DMS53 treated with DMSO at 0.1 percent for 48 hours (cell line): Measurements from ENCODE around the gene TNPO3.
"Not testable (repeated sequence)": the region's sequence is repeated elsewhere in the genome, so short reads cannot be mapped to it uniquely, and the experiment has no call there.

Experiments used
- DNase-seq: peaks from one replicate; lab custom pipeline; 2025; ENCODE audit not compliant: unreplicated experiment; lab: John Stamatoyannopoulos, UW

Gene TNPO3

GRCh38 chr7:129072479-129073011 lies 17.6 kb upstream of the TNPO3 start:
- no peak for DNase-seq

GRCh38 chr7:129069021-129069420 lies 14.1 kb upstream of the TNPO3 start:
- no peak for DNase-seq

- no peak for DNase-seq
These were observed 13.1 kb upstream of the TNPO3 start for GRCh38 chr7:129067943-129068548.

GRCh38 chr7:129067132-129067561 lies 12.2 kb upstream of the TNPO3 start:
- not testable (repeated sequence) for DNase-seq

GRCh38 chr7:129066290-129067131 lies 11.6 kb upstream of the TNPO3 start:
- no peak for DNase-seq

GRCh38 chr7:129055861-129056464 lies 1.1 kb upstream of the TNPO3 start:
- no peak for DNase-seq

GRCh38 chr7:129055294-129055816 lies 444 bp upstream of the TNPO3 start:
- DNase-seq, result no peak

GRCh38 chr7:129053938-129054437 lies 923 bp downstream of the TNPO3 start:
- DNase-seq, result no peak

- no peak for DNase-seq
These were observed 2.5 kb downstream of the TNPO3 start for GRCh38 chr7:129052441-129052840.

- not testable (repeated sequence) for DNase-seq
These were observed 3.5 kb downstream of the TNPO3 start for GRCh38 chr7:129051459-129051858.

- no peak for DNase-seq
These were observed 7.2 kb downstream of the TNPO3 start for GRCh38 chr7:129047761-129048160.

GRCh38 chr7:129045682-129046081 lies 9.2 kb downstream of the TNPO3 start:
- no peak for DNase-seq

GRCh38 chr7:129043012-129043411 lies 11.9 kb downstream of the TNPO3 start:
- no peak for DNase-seq

GRCh38 chr7:129041142-129042085 lies 13.5 kb downstream of the TNPO3 start:
- no peak for DNase-seq

GRCh38 chr7:129038468-129038867 lies 16.4 kb downstream of the TNPO3 start:
- DNase-seq, result not testable (repeated sequence)

- no peak for DNase-seq
These were observed 17.3 kb downstream of the TNPO3 start for GRCh38 chr7:129037585-129037984.

GRCh38 chr7:129032017-129032416 lies 22.9 kb downstream of the TNPO3 start:
- no peak for DNase-seq

- DNase-seq, result no peak
These were observed 24.5 kb downstream of the TNPO3 start for GRCh38 chr7:129030440-129030839.

- DNase-seq, result no peak
These were observed 30.8 kb downstream of the TNPO3 start for GRCh38 chr7:129024125-129024524.

- no peak for DNase-seq
These were observed 33.3 kb downstream of the TNPO3 start for GRCh38 chr7:129021656-129022055.
